ENCODE results near the gene C15orf40.

DNA sequence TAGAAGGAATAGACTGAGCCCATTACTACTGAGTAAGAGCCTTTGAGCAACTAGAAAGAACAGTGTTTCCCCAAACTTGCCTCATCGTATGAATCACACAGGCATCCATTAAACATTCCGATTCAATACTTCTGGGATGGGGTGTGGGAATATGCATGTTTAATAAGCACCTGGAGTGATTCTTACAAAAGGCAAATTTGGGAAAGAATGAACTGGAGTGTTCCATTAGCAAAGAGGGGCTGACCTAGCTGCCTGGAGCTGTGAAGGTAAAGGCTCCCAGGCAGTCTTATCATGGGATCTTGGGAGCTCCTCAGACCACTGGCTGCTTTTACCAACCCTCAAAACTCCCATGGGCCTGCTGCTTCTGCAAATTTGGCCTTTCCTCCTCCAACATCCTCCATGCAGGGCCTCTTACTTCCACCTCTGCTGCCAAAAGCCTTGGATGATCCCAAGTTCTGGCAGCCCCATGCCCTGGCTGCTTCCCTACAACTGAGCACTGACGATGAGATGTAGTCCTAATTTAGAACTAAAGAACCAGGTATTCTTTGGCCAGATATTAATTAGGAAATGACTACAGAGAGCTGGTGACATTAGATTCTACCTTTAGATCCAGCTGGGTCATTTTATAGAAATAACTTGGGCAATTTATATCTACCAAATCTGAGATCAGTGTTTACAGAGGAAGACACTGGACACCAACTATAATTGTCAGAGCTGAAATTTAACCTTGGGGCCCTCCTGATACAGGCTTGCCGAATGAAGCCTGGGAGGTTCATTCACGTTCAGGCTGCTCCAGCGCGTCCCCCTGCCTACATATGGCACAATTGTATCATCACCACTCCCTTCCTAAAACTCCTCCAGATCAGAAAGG, 47.7 kb downstream of the C15orf40 start:
- TF ChIP-seq, protein P1, sequence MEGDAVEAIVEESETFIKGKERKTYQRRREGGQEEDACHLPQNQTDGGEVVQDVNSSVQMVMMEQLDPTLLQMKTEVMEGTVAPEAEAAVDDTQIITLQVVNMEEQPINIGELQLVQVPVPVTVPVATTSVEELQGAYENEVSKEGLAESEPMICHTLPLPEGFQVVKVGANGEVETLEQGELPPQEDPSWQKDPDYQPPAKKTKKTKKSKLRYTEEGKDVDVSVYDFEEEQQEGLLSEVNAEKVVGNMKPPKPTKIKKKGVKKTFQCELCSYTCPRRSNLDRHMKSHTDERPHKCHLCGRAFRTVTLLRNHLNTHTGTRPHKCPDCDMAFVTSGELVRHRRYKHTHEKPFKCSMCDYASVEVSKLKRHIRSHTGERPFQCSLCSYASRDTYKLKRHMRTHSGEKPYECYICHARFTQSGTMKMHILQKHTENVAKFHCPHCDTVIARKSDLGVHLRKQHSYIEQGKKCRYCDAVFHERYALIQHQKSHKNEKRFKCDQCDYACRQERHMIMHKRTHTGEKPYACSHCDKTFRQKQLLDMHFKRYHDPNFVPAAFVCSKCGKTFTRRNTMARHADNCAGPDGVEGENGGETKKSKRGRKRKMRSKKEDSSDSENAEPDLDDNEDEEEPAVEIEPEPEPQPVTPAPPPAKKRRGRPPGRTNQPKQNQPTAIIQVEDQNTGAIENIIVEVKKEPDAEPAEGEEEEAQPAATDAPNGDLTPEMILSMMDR (IDR thresholded peaks at IDR 0.05 in 4 of 5, conservative IDR thresholded peaks at IDR 0.05 in 1 of 5) = no peak
- TF ChIP-seq POLR2A (IDR thresholded peaks at IDR 0.05) = peak in 1 of 2 donors; percentile 24
